ENCODE data around the gene ATG2A.

- TF ChIP-seq EZH2 (IDR thresholded peaks at IDR 0.05) = no peak
- no peak for TF ChIP-seq POLR2AphosphoS5 (IDR thresholded peaks at IDR 0.05; ENCODE audit: low read depth, low read length)
- TF ChIP-seq CTCF (IDR thresholded peaks at IDR 0.05 in 2 of 3, conservative IDR thresholded peaks at IDR 0.05 in 1 of 3; ENCODE audit: borderline replicate concordance in 1 of 3, insufficient read depth in 1 of 3, low read depth in 2 of 3, low read length in 2 of 3) = no peak
Observed at GRCh38 chr11:64935359-64936081, 18.5 kb upstream of the ATG2A start, which contains the start of gene GPHA2.

Measured in HCT116 (cell line).